ENCODE measurements around the gene HES2.
A peak's percentile ranks its signal among the peaks of the same experiment; 100 is the strongest.

Gene HES2, protein sequence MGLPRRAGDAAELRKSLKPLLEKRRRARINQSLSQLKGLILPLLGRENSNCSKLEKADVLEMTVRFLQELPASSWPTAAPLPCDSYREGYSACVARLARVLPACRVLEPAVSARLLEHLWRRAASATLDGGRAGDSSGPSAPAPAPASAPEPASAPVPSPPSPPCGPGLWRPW

DNA sequence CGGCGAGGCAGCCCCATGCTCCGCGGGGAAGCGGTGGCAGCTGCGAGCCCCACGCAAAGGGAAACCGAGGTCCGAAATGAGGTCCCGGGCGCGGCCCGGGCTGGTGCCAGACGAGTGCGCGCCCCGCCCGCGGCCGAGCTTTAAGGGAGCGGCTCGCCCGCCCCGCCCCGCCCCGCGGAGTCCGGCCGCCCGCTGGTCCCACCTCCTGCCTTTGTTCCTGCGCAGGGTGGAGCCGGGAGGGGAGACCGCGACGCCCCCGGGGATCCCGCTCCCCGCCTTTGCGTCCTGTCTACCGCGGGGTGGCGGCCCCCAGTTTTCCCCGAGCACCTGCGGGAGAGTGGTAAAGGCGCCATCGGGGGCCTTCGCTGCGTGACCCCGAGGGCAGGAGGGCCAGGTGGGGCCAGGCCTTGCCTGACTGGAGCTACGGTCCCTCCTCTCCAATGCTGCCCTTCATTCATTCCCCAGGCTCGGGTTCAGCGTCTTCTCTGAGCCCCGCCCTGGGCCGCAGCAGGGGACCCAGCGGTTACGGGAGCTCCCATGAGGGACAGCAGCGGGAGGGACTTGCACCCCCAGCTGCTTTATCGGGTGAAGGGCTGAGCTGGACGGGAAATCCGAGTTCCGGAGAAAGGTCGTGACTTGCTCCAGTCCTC is at the start of gene HES2:
HES2 (minus strand) TSS at position 116 of the 650 bp plus-strand sequence; CDS start at position 17, 99 bp downstream.
- Mint-ChIP-seq H3K27ac (peak within 1 kb of the TSS; percentile 47), H3K36me3 (no peaks in the 10 kb centered on the region), H3K27me3 (peaks cover 61 to 79% of the 10 kb centered on the region in 2 donors), H3K4me3 (peak within 1 kb of the TSS; percentile 41 to 56), H3K4me1 (peaks cover 9 to 22% of the 10 kb centered on the region in 2 donors), H3K9me3 (no peaks in the 10 kb centered on the region)
- ATAC-seq (replicated peaks) (no peak), DNase-seq (no peak)

DNA sequence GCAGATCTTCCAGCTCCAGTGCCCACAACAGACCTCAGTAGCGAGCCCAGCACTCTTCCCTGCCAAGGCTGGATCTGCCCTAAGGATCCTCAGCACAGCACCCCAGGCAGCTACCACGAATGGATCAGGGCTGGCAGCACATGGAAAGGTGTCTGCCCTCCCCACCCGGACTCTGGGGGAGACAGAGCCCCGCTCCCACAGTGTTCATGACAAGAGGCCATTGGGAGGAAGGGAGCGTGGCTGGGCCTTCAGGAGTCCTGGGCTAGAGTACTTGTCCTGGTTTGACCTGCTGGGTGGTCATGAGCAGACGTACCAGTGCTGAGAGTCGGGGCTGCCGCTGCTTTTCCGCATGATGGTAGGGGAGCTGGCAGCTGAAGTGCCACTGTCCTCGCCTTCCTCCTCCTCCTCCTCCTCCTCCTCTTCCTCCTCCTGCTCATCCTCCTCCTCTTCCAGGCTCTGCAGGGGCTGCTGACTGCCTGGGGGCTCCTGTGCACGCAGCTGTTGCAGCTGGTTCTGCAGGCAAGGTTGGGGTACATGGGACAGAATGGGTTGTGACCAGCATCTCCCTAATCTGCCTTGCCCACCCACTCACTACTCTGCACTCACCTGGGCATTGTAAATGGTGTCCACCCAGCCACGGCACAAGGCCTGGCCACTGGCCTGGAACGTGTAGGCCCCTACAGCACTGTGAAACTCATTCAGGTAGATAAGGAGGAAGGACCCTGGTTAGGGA is 49.2 kb upstream of the HES2 start:
- no peak overlapping the region for H3K27ac Mint-ChIP-seq
- DNase-seq (no peak), ATAC-seq (replicated peaks) (no peak)
- H3K4me3 Mint-ChIP-seq: no peak overlapping the region
- H3K27me3 Mint-ChIP-seq: peaks cover 22 to 37% of the 10 kb centered on the region in 2 donors
- H3K4me1 Mint-ChIP-seq: no peaks in the 10 kb centered on the region
- H3K9me3 Mint-ChIP-seq: no peaks in the 10 kb centered on the region
- no peaks in the 10 kb centered on the region for H3K36me3 Mint-ChIP-seq

DNA sequence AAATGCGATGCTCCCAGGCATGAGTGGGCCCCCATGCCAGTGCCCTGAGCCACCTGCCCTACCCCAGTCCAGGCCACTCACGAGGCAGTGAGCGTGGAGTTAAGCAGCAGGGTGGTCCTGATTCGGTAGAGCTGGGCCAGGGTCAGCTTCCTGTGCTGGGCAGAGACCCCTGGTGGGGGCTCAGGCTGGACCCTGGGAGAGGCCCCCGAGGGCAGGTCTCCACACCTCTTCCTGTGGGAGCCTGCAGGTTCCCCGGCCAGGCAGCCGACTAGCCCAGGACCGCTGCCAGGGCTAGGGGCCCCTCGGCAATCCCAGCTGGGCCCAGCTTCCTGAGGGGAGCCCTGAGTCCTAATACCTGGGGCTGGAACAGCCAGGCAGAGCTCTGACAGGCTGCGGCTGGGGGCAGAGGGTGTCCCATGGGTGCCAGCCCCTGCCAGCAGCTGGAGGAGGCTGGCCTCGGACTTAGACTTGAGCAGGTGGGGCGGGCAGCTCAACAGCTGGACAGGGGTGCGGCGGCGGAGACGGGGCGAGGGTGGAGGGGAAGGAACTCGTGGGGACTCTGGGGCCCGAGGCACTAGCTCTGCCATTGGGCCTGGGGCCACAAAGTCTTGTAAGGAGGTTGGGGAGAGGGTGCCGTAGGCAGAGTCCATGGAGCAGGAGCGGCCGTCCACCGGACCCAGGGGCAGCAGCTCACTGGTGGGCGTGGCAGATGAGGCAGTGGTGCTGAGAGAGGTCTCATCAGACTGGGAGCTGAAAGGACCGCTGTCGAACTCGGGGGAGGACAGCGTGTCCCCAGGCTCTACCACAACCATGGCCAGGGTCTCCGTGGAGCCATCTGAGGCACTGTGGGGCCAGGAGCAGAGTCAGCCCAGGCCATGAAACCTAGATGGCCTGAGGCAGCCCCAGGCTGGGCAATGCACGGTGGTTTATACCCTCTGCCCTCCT is 48.3 kb upstream of the HES2 start:
- Mint-ChIP-seq H3K9me3 (no peaks in the 10 kb centered on the region), H3K4me1 (no peaks in the 10 kb centered on the region), H3K4me3 (no peak overlapping the region), H3K36me3 (no peaks in the 10 kb centered on the region), H3K27me3 (peaks cover 25 to 42% of the 10 kb centered on the region in 2 donors), H3K27ac (no peak overlapping the region)
- DNase-seq: no peak
- ATAC-seq (replicated peaks): no peak

DNA sequence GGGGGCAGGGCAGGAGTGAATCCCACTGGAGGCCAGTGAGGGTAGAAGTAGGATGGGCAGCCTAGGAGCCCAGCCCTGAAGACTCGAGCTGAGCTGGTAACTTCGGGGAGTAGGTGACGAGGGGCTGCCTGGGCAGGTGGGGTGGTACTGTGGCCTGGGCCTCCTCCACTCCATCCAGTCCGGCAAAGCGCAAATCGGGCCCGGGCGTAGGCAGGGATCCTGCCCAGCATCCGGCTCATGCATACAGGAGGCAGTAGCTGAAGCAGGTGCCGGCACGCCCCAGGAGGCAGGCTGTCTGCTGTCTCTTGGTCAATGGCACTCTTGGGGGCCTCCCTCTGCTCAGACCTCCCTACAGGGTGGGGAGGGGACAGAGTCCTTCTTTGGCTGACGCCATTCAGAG is 47.5 kb upstream of the HES2 start:
- Mint-ChIP-seq H3K27me3 (peaks cover 30 to 50% of the 10 kb centered on the region in 2 donors), H3K4me1 (no peaks in the 10 kb centered on the region), H3K9me3 (no peaks in the 10 kb centered on the region), H3K27ac (no peak overlapping the region), H3K4me3 (no peak overlapping the region), H3K36me3 (no peaks in the 10 kb centered on the region)
- no peak for ATAC-seq (replicated peaks)
- no peak for DNase-seq

DNA sequence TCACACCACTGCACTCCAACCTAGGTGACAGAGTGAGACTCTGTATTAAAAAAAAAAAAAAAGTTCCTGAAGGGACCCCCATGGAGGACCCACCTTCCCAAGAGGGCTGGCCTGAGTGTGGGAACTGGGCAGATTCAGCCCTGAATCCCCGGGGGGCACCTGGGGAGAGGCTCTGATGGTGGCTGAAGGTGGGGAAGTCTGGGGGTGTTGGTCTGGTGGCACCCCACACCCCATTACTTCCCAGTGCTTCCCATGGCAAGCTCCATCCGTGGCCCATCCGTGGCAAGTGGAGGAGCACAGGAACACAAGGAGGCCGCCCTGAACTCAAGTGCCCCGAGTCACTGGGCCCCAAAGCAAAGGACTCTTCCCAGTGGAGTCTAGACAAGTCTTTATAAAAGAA is 47.0 kb upstream of the HES2 start:
- Mint-ChIP-seq H3K4me3 (no peak overlapping the region), H3K27me3 (peaks cover 32 to 54% of the 10 kb centered on the region in 2 donors), H3K36me3 (no peaks in the 10 kb centered on the region), H3K27ac (no peak overlapping the region), H3K9me3 (no peaks in the 10 kb centered on the region), H3K4me1 (no peaks in the 10 kb centered on the region)
- DNase-seq (no peak), ATAC-seq (replicated peaks) (no peak)

DNA sequence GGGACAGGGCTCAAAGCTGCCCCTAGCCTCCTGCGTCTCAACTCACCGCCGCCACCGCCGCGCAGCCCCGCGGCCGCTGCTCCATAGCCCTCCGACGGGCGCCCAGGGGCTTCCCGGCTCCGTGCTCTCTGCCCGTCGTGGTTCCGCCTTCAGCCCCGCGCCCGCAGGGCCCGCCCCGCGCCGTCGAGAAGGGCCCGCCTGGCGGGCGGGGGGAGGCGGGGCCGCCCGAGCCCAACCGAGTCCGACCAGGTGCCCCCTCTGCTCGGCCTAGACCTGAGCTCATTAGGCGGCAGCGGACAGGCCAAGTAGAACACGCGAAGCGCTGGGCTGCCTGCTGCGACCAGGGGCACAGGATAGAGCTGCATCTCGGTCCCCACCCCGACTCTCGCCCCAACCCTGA is 46.3 kb upstream of the HES2 start, which contains the start of gene TNFRSF25:
TNFRSF25 (minus strand) TSS at position 151 of the 400 bp plus-strand sequence; CDS start at position 85, 66 bp downstream.
- peak; percentile 27 to 29 for ATAC-seq (replicated peaks)

DNA sequence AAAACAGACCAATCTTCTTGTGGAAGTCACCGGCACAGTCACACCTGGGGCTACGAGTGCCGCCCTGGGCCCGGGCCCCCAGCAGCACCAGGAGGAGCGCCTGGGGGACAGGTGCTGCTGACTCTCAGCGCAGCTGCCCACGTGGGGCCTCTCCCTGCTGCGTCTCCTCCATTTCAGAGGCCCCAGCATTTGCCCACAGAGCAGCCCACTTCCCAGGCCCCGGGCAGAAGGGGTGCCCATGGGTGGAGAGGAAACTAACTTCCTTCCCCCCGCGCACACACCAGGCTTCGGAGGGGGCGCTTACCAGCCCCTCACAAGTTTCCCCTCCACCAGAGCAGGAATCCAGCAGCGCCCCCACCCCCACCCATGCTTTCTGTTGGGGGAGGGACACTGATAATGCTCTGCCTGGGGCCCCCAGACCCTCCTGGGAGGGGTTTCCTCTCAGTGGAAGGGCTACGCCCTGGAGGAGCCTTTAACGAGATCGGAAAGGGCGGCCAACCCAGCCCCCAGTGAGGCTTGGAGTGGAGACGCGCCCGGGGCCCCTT is 45.8 kb upstream of the HES2 start:
- Mint-ChIP-seq H3K27ac (no peak overlapping the region), H3K27me3 (peaks cover 38 to 67% of the 10 kb centered on the region in 2 donors), H3K36me3 (no peaks in the 10 kb centered on the region), H3K9me3 (no peaks in the 10 kb centered on the region), H3K4me3 (no peak overlapping the region), H3K4me1 (peaks cover 3 to 5% of the 10 kb centered on the region in 2 donors)
- ATAC-seq (replicated peaks) (no peak), DNase-seq (no peak)

More for the DNA sequence above, 46.3 kb upstream of the HES2 start, which contains the start of gene TNFRSF25:
- Mint-ChIP-seq H3K36me3 (no peaks in the 10 kb centered on the region), H3K27me3 (peaks cover 33 to 62% of the 10 kb centered on the region in 2 donors), H3K4me1 (peaks cover 0 to under 1% of the 10 kb centered on the region in 2 donors), H3K4me3 (no peak within 1 kb of the TSS), H3K27ac (no peak within 1 kb of the TSS), H3K9me3 (no peaks in the 10 kb centered on the region)
- no peak for DNase-seq

DNA sequence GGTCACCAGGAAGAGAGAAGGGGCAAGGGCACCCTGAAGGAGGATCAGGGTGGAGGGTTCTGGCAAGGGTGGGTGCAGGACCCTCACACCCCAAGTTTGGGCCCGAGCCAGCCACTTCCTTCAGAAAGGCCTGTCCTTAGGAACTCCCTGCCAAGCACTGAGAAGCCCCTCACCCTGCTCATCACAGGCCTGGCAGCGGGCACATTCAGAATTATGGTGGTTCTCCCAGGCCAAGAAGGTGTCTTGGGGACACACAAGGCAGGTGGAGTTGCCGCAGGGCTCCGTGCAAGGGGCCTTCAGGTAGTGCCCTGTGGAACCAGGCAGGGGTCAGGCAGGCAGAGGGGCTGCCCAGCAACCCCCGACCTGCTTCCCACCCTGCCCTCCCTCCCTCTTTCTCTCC is 45.2 kb upstream of the HES2 start:
- DNase-seq (no peak), ATAC-seq (replicated peaks) (no peak)
- H3K9me3 Mint-ChIP-seq: no peaks in the 10 kb centered on the region
- no peak overlapping the region for H3K27ac Mint-ChIP-seq
- H3K4me3 Mint-ChIP-seq: no peak overlapping the region
- no peaks in the 10 kb centered on the region for H3K36me3 Mint-ChIP-seq
- peaks cover 44 to 73% of the 10 kb centered on the region in 2 donors for H3K27me3 Mint-ChIP-seq
- H3K4me1 Mint-ChIP-seq: peaks cover 5 to 10% of the 10 kb centered on the region in 2 donors

DNA sequence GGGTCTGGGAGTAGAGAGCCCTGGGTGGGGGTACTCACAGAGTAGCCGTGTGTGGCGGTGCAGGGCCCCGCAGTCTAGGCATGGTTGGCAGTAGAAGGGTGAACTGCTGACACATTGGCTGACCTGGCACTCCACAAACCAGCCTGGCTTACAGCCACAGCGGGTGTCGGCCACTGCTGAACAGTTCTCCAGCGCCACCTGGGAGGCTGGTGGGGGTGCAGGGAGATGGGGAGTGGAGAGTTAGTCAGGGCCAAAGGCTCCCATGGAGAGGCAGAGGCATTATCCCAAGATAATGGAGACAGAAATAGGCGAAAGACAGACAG is 44.8 kb upstream of the HES2 start:
- DNase-seq: no peak
- peaks cover 9 to 14% of the 10 kb centered on the region in 2 donors for H3K4me1 Mint-ChIP-seq

DNA sequence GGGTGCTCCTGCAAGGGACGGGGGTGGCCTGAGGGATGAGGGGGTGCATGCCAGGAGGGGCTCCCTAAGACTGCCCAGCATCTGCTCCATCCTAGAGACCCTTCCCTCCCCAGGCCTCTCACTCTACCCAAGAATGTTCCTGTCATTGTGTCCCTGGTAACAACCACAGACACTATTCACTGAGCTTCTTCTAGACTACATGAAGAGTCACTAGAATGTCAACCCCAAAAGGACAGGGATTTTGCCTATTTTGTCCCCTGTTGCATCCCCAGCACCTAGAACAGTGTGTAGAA is 43.3 kb upstream of the HES2 start:
- Mint-ChIP-seq H3K27ac (no peak overlapping the region), H3K4me3 (no peak overlapping the region), H3K36me3 (no peaks in the 10 kb centered on the region), H3K9me3 (no peaks in the 10 kb centered on the region), H3K4me1 (peaks cover 10 to 16% of the 10 kb centered on the region in 2 donors), H3K27me3 (peaks cover 51 to 77% of the 10 kb centered on the region in 2 donors)
- ATAC-seq (replicated peaks): no peak
- DNase-seq: no peak

More for the DNA sequence above, 44.8 kb upstream of the HES2 start:
- Mint-ChIP-seq H3K36me3 (no peaks in the 10 kb centered on the region), H3K4me3 (no peak overlapping the region), H3K27ac (no peak overlapping the region), H3K9me3 (no peaks in the 10 kb centered on the region), H3K27me3 (peaks cover 48 to 77% of the 10 kb centered on the region in 2 donors)
- no peak for ATAC-seq (replicated peaks)

DNA sequence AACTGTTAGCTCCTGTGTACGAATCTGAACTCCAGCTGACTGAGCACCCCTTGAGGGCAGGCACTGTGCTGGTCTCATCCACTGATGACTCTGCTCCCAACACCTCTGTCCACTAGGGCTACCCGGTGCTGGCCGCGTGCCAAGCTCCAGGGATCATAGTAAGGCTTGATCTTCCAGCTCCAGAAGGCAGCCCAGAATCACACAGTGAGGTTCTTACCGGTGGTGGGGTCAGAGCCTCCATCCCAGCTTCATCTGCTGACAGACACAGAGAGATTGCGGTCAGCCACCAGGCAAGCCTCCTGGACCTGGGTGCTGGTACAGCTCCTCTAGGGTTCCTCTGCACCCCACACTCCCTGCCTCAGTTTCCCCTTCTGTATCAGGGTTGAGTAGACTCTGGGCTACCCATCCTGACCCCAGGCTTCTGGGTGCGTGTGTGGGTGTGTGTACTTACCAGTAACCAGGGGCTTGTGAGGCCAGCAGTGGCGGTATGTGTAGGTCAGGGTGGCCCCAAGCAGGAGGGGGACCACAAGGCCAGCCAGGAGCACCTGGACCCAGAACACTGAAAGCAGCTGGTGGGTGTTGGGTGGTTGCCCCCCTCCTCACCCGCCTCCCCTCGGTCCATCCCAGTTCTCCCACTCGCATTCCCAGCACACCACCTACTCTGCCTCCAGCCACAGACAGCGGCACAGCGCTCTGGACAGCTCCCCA is 42.8 kb upstream of the HES2 start:
- Mint-ChIP-seq H3K27me3 (peaks cover 49 to 75% of the 10 kb centered on the region in 2 donors), H3K4me3 (no peak overlapping the region), H3K36me3 (no peaks in the 10 kb centered on the region), H3K27ac (no peak overlapping the region), H3K4me1 (peaks cover 10 to 16% of the 10 kb centered on the region in 2 donors), H3K9me3 (no peaks in the 10 kb centered on the region)
- no peak for ATAC-seq (replicated peaks)
- no peak for DNase-seq

DNA sequence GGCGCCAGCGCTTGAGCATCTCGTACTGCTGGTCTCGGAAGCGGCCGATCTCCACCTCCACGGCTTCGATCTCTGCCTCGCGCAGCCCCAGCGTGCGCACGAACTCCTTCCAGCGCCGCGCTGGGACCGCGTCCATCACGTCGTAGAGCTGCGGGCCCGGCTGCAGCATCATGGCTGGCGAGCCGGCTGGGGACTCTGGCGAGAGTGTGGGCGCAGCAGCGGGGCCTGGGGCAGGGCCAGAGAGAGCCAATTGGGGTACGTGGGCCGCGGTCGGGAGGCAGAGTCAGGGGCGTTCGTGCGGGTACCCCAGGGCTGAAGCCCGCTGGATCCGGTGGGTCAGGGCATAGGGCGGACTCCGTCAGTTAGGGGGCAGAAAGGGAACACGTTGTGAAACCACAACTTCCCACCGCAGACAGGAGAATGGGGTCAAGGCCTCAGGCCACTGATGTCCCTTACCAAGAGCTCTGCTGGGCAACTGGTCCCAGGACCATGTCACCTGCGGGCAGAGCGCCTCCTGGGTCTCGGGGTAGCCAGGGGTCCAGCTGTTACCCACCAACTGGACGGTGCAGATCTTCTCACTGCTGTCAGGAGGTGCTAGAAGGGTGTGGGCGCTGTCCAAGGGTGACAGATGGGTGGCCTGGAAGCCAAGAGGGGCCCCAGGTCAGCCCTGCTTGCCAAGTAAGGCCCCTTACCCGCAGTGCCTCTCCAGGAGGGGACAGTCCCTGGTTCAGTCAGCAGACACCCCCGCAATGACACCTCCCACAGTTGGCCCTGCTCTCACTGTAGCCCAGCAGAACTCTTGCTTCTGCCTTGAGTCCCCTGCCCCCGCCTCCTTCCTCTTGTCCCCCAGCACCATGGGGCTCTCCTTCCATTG is 42.1 kb upstream of the HES2 start:
- H3K36me3 Mint-ChIP-seq: no peaks in the 10 kb centered on the region

More for the DNA sequence above, 42.1 kb upstream of the HES2 start:
- no peak for DNase-seq
- Mint-ChIP-seq H3K27ac (no peak overlapping the region), H3K4me1 (peaks cover 10 to 16% of the 10 kb centered on the region in 2 donors), H3K9me3 (no peaks in the 10 kb centered on the region), H3K4me3 (no peak overlapping the region), H3K27me3 (peaks cover 51 to 75% of the 10 kb centered on the region in 2 donors)
- no peak for ATAC-seq (replicated peaks)

Data from stimulated activated naive B cell treated with anti-CD40 and anti-IgM and Interleukin-4, amounts not matched to agents 10 μg/mL and 1 μg/mL and 100 μg/mL, for 72 hours (primary cell).